K562 (cell line): ENCODE measurements around the gene SLX4IP. TPM values are rescaled to one million over a fixed set of nuclear protein-coding genes. Genes with fewer than 3 reads are reported as not detected.

Experiments used
- ATAC-seq: fragments of 200-7000 bp; cut with Tn5 transposase; 3 replicates; pipeline ENCODE4 v1.9.1; 2020; ENCODE audit warnings: moderate library complexity
- BruUV-seq: library from RNA; stranded (reverse); fragments of 400-500 nt; replicated peaks from 2 replicates; lab custom pipeline; 2021; lab: Mats Ljungman, UMichigan
- CTCF ChIA-PET: fragments of 300-600 bp; formaldehyde crosslinking; extraction: SDS; loops from one replicate; lab custom pipeline; 2021; ENCODE audit warnings: low intra/inter-chr PET ratio; lab: Yijun Ruan, JAX
- POLR2A ChIA-PET: fragments of 300-600, 350-650 bp; sonication (Branson Sonifier 250); formaldehyde crosslinking; extraction: SDS; loops from one replicate; lab custom pipeline; 2021; ENCODE audit warnings: antibody characterized with exemption, inconsistent platforms; lab: Yijun Ruan, JAX
- DNase-seq, 4 experiments: peaks; one replicate each; pipeline versions ENCODE4 v3.0.0 to v3.0.0-alpha.2; 2011 to 2018; ENCODE audit warnings: low spot score in 3 of 4, mixed read lengths in 3 of 4; ENCODE audit errors: extremely low read depth in 1 of 4
- FAIRE-seq: peaks from 2 replicates; lab custom pipeline; 2011; peaks lifted over from hg19 to GRCh38; lab: Jason Lieb, UNC
- H2AFZ ChIP-seq: 2 replicates; pipeline ENCODE4 v1.6.0; 2011; ENCODE audit warnings: low read depth, low read length, control low read depth, inconsistent platforms
- H3K27ac ChIP-seq: fragments of 200-600 bp; 3 replicates; pipeline ENCODE4 v1.8.0; 2011; ENCODE audit warnings: low read depth, mild to moderate bottlenecking, control low read depth, inconsistent platforms, low read length, moderate library complexity, mixed read lengths; ENCODE audit errors: extremely low read depth
- H3K27me3 ChIP-seq, 2 experiments: fragments of 300-600 bp in 1 of 2; 2 replicates in 1 of 2; 3 replicates in 1 of 2; pipeline versions ENCODE4 v1.6.0 to v1.8.0; 2011; ENCODE audit warnings: inconsistent platforms in 2 of 2, low read length in 2 of 2, mild to moderate bottlenecking in 1 of 2, mixed read lengths in 1 of 2, moderate library complexity in 1 of 2; ENCODE audit not compliant: control insufficient read depth in 2 of 2, insufficient read depth in 2 of 2
- H3K36me3 ChIP-seq: fragments of 300-600 bp; 3 replicates; pipeline ENCODE4 v1.8.0; 2011; ENCODE audit warnings: mild to moderate bottlenecking, low read length, inconsistent platforms; ENCODE audit not compliant: control insufficient read depth, insufficient read depth
- H3K4me1 ChIP-seq, 2 experiments: fragments of 200-600 bp in 1 of 2; replicated peaks in 1 of 2; 2 replicates in 1 of 2; 3 replicates in 1 of 2; pipeline versions ENCODE4 v1.5.1 to v1.8.0; 2011; ENCODE audit warnings: inconsistent platforms in 2 of 2, low read length in 2 of 2, mild to moderate bottlenecking in 1 of 2, mixed read lengths in 1 of 2, moderate library complexity in 1 of 2; ENCODE audit not compliant: control insufficient read depth in 2 of 2, insufficient read depth in 2 of 2
- H3K4me2 ChIP-seq: 2 replicates; pipeline ENCODE4 v1.6.1; 2011; ENCODE audit warnings: low read length, control low read depth, inconsistent platforms, mixed read lengths; ENCODE audit not compliant: insufficient read depth
- H3K4me3 ChIP-seq: fragments of 200-600 bp; sonication (generic), shearing (Covaris generic); 2 replicates; pipeline ENCODE4 v1.5.1; 2016; ENCODE audit warnings: control low read depth, inconsistent platforms
- H3K79me2 ChIP-seq: fragments of 200-600 bp; 3 replicates; pipeline ENCODE4 v1.8.0; 2011; ENCODE audit warnings: low read length, inconsistent platforms; ENCODE audit not compliant: control insufficient read depth, insufficient read depth
- H3K9ac ChIP-seq, 2 experiments: 2 replicates each; pipeline versions ENCODE4 v1.6.0 to v1.6.1; 2011; ENCODE audit warnings: low read depth in 2 of 2, low read length in 2 of 2, control low read depth in 1 of 2, inconsistent platforms in 1 of 2, mild to moderate bottlenecking in 1 of 2, mixed read lengths in 1 of 2; ENCODE audit not compliant: insufficient read depth in 1 of 2
- H3K9me1 ChIP-seq: one replicate; pipeline ENCODE4 v1.6.0; 2011; ENCODE audit warnings: inconsistent platforms, mild to moderate bottlenecking, low read length, moderate library complexity; ENCODE audit not compliant: control insufficient read depth, insufficient read depth
- H3K9me3 ChIP-seq: replicated peaks from 2 replicates; pipeline ENCODE4 v1.5.1; 2011; ENCODE audit warnings: low read depth, low read length, inconsistent platforms; ENCODE audit not compliant: control insufficient read depth, insufficient read depth
- H4K20me1 ChIP-seq: replicated peaks from 2 replicates; pipeline ENCODE4 v1.6.1; 2011; ENCODE audit warnings: low read length, inconsistent platforms, mixed read lengths; ENCODE audit not compliant: control insufficient read depth, insufficient read depth
- BCOR ChIP-seq: fragments of 450-650 bp; IDR thresholded peaks from 2 replicates; pipeline ENCODE4 v1.6.1; 2016
- FOXM1 ChIP-seq, 2 experiments: fragments of 450-650 bp in 1 of 2; sonication (generic) in 1 of 2; formaldehyde crosslinking in 1 of 2; IDR thresholded peaks; 2 replicates each; pipeline versions ENCODE4 v1.6.1 to v1.9.0; 2017 to 2022; ENCODE audit warnings: low read depth in 2 of 2, mild to moderate bottlenecking in 2 of 2, missing genetic modification reagents in 1 of 2, moderate library complexity in 1 of 2
- KLF1 ChIP-seq: fragments of 450-650 bp; IDR thresholded peaks from 2 replicates; pipeline ENCODE4 v1.6.1; 2016; ENCODE audit warnings: missing genetic modification characterization, missing compliant biosample characterization
- LCOR ChIP-seq: sonication (generic); formaldehyde crosslinking; IDR thresholded peaks from 2 replicates; pipeline ENCODE4 v1.8.0; 2022; ENCODE audit warnings: mild to moderate bottlenecking, missing genetic modification reagents
- NELFE ChIP-seq: IDR thresholded peaks from 2 replicates; pipeline ENCODE4 v1.6.1; 2011; ENCODE audit warnings: mild to moderate bottlenecking; ENCODE audit not compliant: insufficient read depth, insufficient read length
- PML ChIP-seq: IDR thresholded peaks from 2 replicates; pipeline ENCODE4 v1.6.1; 2012; ENCODE audit warnings: low read length, inconsistent platforms
- PURB ChIP-seq: sonication (generic); formaldehyde crosslinking; IDR thresholded peaks from 2 replicates; pipeline ENCODE4 v1.9.0; 2021; ENCODE audit warnings: low read depth, mild to moderate bottlenecking, missing genetic modification reagents
- RBFOX2 ChIP-seq: fragments of 200-400 bp; formaldehyde crosslinking; IDR thresholded peaks from 2 replicates; pipeline ENCODE4 v1.6.1; 2017; ENCODE audit warnings: low read depth, mild to moderate bottlenecking, low read length, moderate library complexity
- SMARCE1 ChIP-seq: fragments of 450-650 bp; IDR thresholded peaks from 2 replicates; pipeline ENCODE4 v1.7.1; 2016; ENCODE audit warnings: mild to moderate bottlenecking
- TCFL5 ChIP-seq: fragments of 250-450 bp; sonication (Bioruptor Pico); conservative IDR thresholded peaks from 2 replicates; pipeline ENCODE4 v1.6.1; 2021; ENCODE audit warnings: mild to moderate bottlenecking, moderate library complexity, matching md5 sums
- TEAD2 ChIP-seq: fragments of 450-650 bp; IDR thresholded peaks from 2 replicates; pipeline ENCODE4 v1.6.1; 2016; ENCODE audit warnings: missing genetic modification characterization, control low read depth, missing compliant biosample characterization
- ZNF224 ChIP-seq: sonication (generic); formaldehyde crosslinking; IDR thresholded peaks from 2 replicates; pipeline ENCODE4 v1.8.0; 2022; ENCODE audit warnings: mild to moderate bottlenecking, missing genetic modification reagents
- ZNF324 ChIP-seq: fragments of 250-450 bp; sonication (Bioruptor Pico); IDR thresholded peaks from 2 replicates; pipeline ENCODE4 v1.4.0; 2020; ENCODE audit warnings: mild to moderate bottlenecking
- ZNF507 ChIP-seq: conservative IDR thresholded peaks from 2 replicates; pipeline ENCODE4 v1.6.1; 2017; ENCODE audit warnings: missing genetic modification characterization, missing compliant biosample characterization
- WGBS: fragments of 100-300 bp; shearing (Covaris generic); methylation state at CpG from one replicate; pipeline ENCODE4 v1.1.6; 2016; ENCODE audit warnings: low coverage, mixed read lengths; ENCODE audit not compliant: insufficient coverage; ENCODE audit errors: missing lambda C conversion rate; 5-methylcytosine and 5-hydroxymethylcytosine counted together
- in situ Hi-C: fragments of 300-500 bp; cut with MboI; formaldehyde crosslinking; loops from 4 replicates; pipeline ENCODE4 v1.15.0; 2018; ENCODE audit warnings: inconsistent platforms, mixed read lengths
- intact Hi-C: fragments of 100-400 bp; cut with micrococcal nuclease; formaldehyde crosslinking; loops from 2 replicates; pipeline ENCODE4 v1.14.2; 2022
- polyA plus RNA-seq, 8 experiments: library from polyadenylated mRNA; depleted of rRNA in 4 of 8; stranded (reverse) in 5 of 8; unstranded in 3 of 8; fragments of >200 nt; fragmentation: Nextera tagmentation in 2 of 8; fragmentation: Illumina TruSeq in 1 of 8; extraction: Ambion mirVana in 2 of 8; extraction: Trizol in 1 of 8; gene quantifications; 2 replicates each; pipeline versions ENCODE4 v1.2.1 to v1.2.3, GENCODE V29; 2011 to 2014; ENCODE audit warnings: inconsistent platforms in 1 of 8, missing spikeins in 1 of 8
- total RNA-seq, 7 experiments: library from RNA; depleted of rRNA in 6 of 7; stranded (reverse); fragments of >200 nt in 6 of 7; fragmentation: Illumina TruSeq in 2 of 7; extraction: Trizol in 2 of 7; gene quantifications; 2 replicates each; pipeline versions ENCODE4 v1.2.1 to v1.2.3, GENCODE V29; 2011 to 2021; ENCODE audit warnings: low replicate concordance in 1 of 7
- TF ChIP-seq, protein P1 (sequence below): fragments of 250-450 bp; sonication (Bioruptor Pico); IDR thresholded peaks from 2 replicates; pipeline ENCODE4 v1.9.0; 2021; ENCODE audit warnings: mild to moderate bottlenecking
- TF ChIP-seq, protein P2 (sequence below), 2 experiments: fragments of 450-650 bp in 1 of 2; IDR thresholded peaks; 2 replicates each; pipeline ENCODE4 v1.6.1; 2011 to 2017; ENCODE audit warnings: low read depth in 2 of 2, antibody characterized with exemption in 1 of 2, borderline replicate concordance in 1 of 2, low read length in 1 of 2, mild to moderate bottlenecking in 1 of 2, mixed read lengths in 1 of 2; ENCODE audit not compliant: control insufficient read depth in 1 of 2
- TF ChIP-seq, protein P3 (sequence below): fragments of 200-800 bp; sonication (Bioruptor generic); IDR thresholded peaks from 2 replicates; pipeline ENCODE4 v1.6.1; 2017; ENCODE audit warnings: missing genetic modification characterization, missing compliant biosample characterization
- TF ChIP-seq, protein P4 (sequence below): fragments of 250-450 bp; sonication (Bioruptor Pico); IDR thresholded peaks from 2 replicates; pipeline ENCODE4 v1.8.0; 2021; ENCODE audit warnings: moderate library complexity, mild to moderate bottlenecking, inconsistent platforms

SLX4IP gene
- total and polyA plus RNA-seq, 9 of the 15 experiments (the other 6 are each of a cell fraction or from before 2014, with no cell fraction given): 1.5 to 5.9 (median 3.5) TPM

DNA sequence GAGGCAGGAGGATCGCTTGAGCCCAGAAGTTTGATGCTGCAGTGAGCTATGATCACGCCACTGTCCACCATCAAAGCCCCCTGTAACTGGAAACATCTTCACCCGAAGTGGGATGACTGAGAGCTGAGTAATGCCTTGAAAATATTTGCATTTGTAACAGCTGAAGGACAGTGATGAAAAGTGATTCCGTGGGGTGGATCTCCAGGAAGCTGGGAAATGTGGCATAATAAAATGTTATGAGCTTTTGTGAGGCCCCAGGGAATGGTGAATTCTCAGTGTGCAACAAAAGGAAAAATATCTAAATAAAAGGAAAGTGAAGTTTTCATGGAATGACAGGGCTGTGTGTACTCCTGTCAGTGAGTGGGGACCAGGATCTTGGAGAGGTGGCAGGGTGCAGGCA lies 146.7 kb downstream of the SLX4IP start:
- Histone ChIP-seq H3K4me2 (no peak overlapping the region), H3K4me3 (no peak overlapping the region), H3K9me3 (no peaks in the 10 kb centered on the region), H3K9ac (no peak overlapping the region), H3K36me3 (no peaks in the 10 kb centered on the region), H3K9me1 (no peaks in the 10 kb centered on the region), H3K27ac (no peak overlapping the region), H3K27me3 (no peaks in the 10 kb centered on the region), H3K4me1 (no peaks in the 10 kb centered on the region), H2AFZ (no peak overlapping the region), H4K20me1 (no peaks in the 10 kb centered on the region), H3K79me2 (no peaks in the 10 kb centered on the region)
- no peak for DNase-seq
- ChIA-PET CTCF (no interaction called here), POLR2A (no interaction called here)
- BruUV-seq: no TSS peak
- intact Hi-C loops (no loop called here), in situ Hi-C loops (no loop called here)
- FAIRE-seq: no peak
- 61% methylated on average over 3 of the region's 4 CpGs for WGBS
- no peak for ATAC-seq
- TF ChIP-seq FOXM1 (IDR thresholded peaks at IDR 0.05; ENCODE audit: low read depth) (no peak), FOXM1 (CRISPR knock-in tag; IDR thresholded peaks at IDR 0.05; ENCODE audit: low read depth) (no peak), ZNF507 (tag) (no peak), TEAD2 (tag) (no peak), TCFL5 (no peak), ZNF224 (no peak), KLF1 (tag) (no peak), SMARCE1 (no peak), NELFE (no peak), LCOR (CRISPR knock-in tag) (no peak), ZNF324 (CRISPR knock-in tag) (no peak), PML (no peak), RBFOX2 (no peak), BCOR (no peak), PURB (CRISPR knock-in tag) (no peak)
- TF ChIP-seq, protein P1, sequence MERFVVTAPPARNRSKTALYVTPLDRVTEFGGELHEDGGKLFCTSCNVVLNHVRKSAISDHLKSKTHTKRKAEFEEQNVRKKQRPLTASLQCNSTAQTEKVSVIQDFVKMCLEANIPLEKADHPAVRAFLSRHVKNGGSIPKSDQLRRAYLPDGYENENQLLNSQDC: no peak
- TF ChIP-seq, protein P2, sequence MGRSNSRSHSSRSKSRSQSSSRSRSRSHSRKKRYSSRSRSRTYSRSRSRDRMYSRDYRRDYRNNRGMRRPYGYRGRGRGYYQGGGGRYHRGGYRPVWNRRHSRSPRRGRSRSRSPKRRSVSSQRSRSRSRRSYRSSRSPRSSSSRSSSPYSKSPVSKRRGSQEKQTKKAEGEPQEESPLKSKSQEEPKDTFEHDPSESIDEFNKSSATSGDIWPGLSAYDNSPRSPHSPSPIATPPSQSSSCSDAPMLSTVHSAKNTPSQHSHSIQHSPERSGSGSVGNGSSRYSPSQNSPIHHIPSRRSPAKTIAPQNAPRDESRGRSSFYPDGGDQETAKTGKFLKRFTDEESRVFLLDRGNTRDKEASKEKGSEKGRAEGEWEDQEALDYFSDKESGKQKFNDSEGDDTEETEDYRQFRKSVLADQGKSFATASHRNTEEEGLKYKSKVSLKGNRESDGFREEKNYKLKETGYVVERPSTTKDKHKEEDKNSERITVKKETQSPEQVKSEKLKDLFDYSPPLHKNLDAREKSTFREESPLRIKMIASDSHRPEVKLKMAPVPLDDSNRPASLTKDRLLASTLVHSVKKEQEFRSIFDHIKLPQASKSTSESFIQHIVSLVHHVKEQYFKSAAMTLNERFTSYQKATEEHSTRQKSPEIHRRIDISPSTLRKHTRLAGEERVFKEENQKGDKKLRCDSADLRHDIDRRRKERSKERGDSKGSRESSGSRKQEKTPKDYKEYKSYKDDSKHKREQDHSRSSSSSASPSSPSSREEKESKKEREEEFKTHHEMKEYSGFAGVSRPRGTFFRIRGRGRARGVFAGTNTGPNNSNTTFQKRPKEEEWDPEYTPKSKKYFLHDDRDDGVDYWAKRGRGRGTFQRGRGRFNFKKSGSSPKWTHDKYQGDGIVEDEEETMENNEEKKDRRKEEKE (IDR thresholded peaks at IDR 0.05; ENCODE audit: borderline replicate concordance in 1 of 2, control insufficient read depth in 1 of 2, low read depth in 2 of 2, low read length in 1 of 2): no peak
- TF ChIP-seq, protein P3, sequence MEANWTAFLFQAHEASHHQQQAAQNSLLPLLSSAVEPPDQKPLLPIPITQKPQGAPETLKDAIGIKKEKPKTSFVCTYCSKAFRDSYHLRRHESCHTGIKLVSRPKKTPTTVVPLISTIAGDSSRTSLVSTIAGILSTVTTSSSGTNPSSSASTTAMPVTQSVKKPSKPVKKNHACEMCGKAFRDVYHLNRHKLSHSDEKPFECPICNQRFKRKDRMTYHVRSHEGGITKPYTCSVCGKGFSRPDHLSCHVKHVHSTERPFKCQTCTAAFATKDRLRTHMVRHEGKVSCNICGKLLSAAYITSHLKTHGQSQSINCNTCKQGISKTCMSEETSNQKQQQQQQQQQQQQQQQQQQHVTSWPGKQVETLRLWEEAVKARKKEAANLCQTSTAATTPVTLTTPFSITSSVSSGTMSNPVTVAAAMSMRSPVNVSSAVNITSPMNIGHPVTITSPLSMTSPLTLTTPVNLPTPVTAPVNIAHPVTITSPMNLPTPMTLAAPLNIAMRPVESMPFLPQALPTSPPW (CRISPR knock-in tag): no peak
- TF ChIP-seq, protein P4, sequence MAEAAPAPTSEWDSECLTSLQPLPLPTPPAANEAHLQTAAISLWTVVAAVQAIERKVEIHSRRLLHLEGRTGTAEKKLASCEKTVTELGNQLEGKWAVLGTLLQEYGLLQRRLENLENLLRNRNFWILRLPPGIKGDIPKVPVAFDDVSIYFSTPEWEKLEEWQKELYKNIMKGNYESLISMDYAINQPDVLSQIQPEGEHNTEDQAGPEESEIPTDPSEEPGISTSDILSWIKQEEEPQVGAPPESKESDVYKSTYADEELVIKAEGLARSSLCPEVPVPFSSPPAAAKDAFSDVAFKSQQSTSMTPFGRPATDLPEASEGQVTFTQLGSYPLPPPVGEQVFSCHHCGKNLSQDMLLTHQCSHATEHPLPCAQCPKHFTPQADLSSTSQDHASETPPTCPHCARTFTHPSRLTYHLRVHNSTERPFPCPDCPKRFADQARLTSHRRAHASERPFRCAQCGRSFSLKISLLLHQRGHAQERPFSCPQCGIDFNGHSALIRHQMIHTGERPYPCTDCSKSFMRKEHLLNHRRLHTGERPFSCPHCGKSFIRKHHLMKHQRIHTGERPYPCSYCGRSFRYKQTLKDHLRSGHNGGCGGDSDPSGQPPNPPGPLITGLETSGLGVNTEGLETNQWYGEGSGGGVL: no peak
